HCT116 (cell line): ENCODE results near the gene PLCD3. TPM values are rescaled to one million over a fixed set of nuclear protein-coding genes. Genes with fewer than 3 reads are reported as not detected.

ENCODE experiments used
- ATAC-seq: fragments of 200-7000 bp; cut with Tn5 transposase; 2 replicates; pipeline ENCODE4 v1.9.1; 2020; ENCODE audit warnings: mild to moderate bottlenecking, moderate library complexity
- BruUV-seq: library from RNA; stranded (reverse); fragments of 400-500 nt; replicated peaks from 2 replicates; lab custom pipeline; 2021; lab: Mats Ljungman, UMichigan
- CTCF ChIA-PET: fragments of 300-600 bp; sonication (Branson Sonifier 250); formaldehyde crosslinking; loops from one replicate; lab custom pipeline; 2021; ENCODE audit warnings: antibody characterized with exemption; lab: Charles Lee
- POLR2A ChIA-PET: fragments of 300-600, 350-600 bp; sonication (Branson Sonifier 250); formaldehyde crosslinking; loops from one replicate; lab custom pipeline; 2021; ENCODE audit warnings: antibody characterized with exemption; lab: Charles Lee
- RAD21 ChIA-PET, 2 experiments: fragments of 300-600 bp; sonication (Branson Sonifier 250); formaldehyde crosslinking; loops; one replicate each; lab custom pipeline; 2023; ENCODE audit warnings: low total read pairs in 2 of 2; ENCODE audit not compliant: uncharacterized antibody in 2 of 2, unreplicated experiment in 2 of 2, low non-redundant PET in 1 of 2; lab: Charles Lee
- DNase-seq: peaks from one replicate; pipeline ENCODE4 v3.0.0-alpha.2; 2010; ENCODE audit warnings: low read depth, low spot score
- H2AFZ ChIP-seq: fragments of 200-600 bp; shearing (Covaris generic), sonication (generic); 2 replicates; pipeline ENCODE4 v1.6.1; 2017; ENCODE audit warnings: low read depth, mixed run types, mixed read lengths, antibody characterized with exemption, low read length; ENCODE audit not compliant: poor library complexity, severe bottlenecking
- H3K27ac ChIP-seq: 2 replicates; pipeline ENCODE4 v1.5.1; 2012; ENCODE audit warnings: low read depth, low read length
- H3K27me3 ChIP-seq: fragments of 200-600 bp; sonication (generic); 2 replicates; pipeline ENCODE4 v1.6.1; 2016; ENCODE audit warnings: mixed run types, low read length, mixed read lengths; ENCODE audit not compliant: insufficient read depth
- H3K36me3 ChIP-seq, 2 experiments: fragments of 200-500 bp in 1 of 2; fragments of 200-600 bp in 1 of 2; sonication (Bioruptor generic) in 1 of 2; sonication (generic) in 1 of 2; 2 replicates each; pipeline versions ENCODE4 v1.5.1 to v1.6.1; 2014 to 2016; ENCODE audit warnings: low read length in 2 of 2, inconsistent platforms in 1 of 2, mixed read lengths in 1 of 2, mixed run types in 1 of 2; ENCODE audit not compliant: insufficient read depth in 2 of 2, control insufficient read depth in 1 of 2
- H3K4me1 ChIP-seq, 2 experiments: fragments of 200-600 bp in 1 of 2; sonication (generic) in 1 of 2; 2 replicates each; pipeline versions ENCODE4 v1.5.1 to v1.6.1; 2012 to 2017; ENCODE audit warnings: low read length in 2 of 2, inconsistent platforms in 1 of 2, mild to moderate bottlenecking in 1 of 2, mixed read lengths in 1 of 2, mixed run types in 1 of 2, moderate library complexity in 1 of 2; ENCODE audit not compliant: insufficient read depth in 2 of 2, control insufficient read depth in 1 of 2
- H3K4me2 ChIP-seq: fragments of 200-600 bp; sonication (generic); 2 replicates; pipeline ENCODE4 v1.6.1; 2017; ENCODE audit warnings: mixed run types, low read length, mixed read lengths
- H3K4me3 ChIP-seq, 2 experiments: fragments of 200-600 bp in 1 of 2; sonication (generic) in 1 of 2; replicated peaks in 1 of 2; 2 replicates each; pipeline ENCODE4 v1.5.1; 2011 to 2016; ENCODE audit warnings: low read length in 2 of 2, control low read depth in 1 of 2, low read depth in 1 of 2, mild to moderate bottlenecking in 1 of 2, mixed read lengths in 1 of 2, mixed run types in 1 of 2
- H3K79me2 ChIP-seq: fragments of 200-600 bp; sonication (generic); 2 replicates; pipeline ENCODE4 v1.6.1; 2017; ENCODE audit warnings: mild to moderate bottlenecking, mixed run types, low read length, moderate library complexity, mixed read lengths; ENCODE audit not compliant: insufficient read depth
- H3K9ac ChIP-seq: fragments of 200-600 bp; sonication (generic); 2 replicates; pipeline ENCODE4 v1.6.1; 2016; ENCODE audit warnings: low read length, mixed read lengths
- H3K9me2 ChIP-seq: fragments of 200-600 bp; sonication (generic), shearing (Covaris generic); 2 replicates; pipeline ENCODE4 v1.6.1; 2017; ENCODE audit warnings: mixed run types, mild to moderate bottlenecking, moderate library complexity; ENCODE audit not compliant: insufficient read depth
- H3K9me3 ChIP-seq, 2 experiments: fragments of 200-500 bp in 1 of 2; fragments of 200-600 bp in 1 of 2; sonication (Bioruptor generic) in 1 of 2; sonication (generic) in 1 of 2; 2 replicates each; pipeline ENCODE4 v1.6.1; 2014 to 2017; ENCODE audit warnings: low read length in 2 of 2, mixed read lengths in 2 of 2, inconsistent platforms in 1 of 2, low read depth in 1 of 2, mild to moderate bottlenecking in 1 of 2, mixed run types in 1 of 2, moderate library complexity in 1 of 2; ENCODE audit not compliant: control insufficient read depth in 1 of 2, insufficient read depth in 1 of 2
- H4K20me1 ChIP-seq: fragments of 200-600 bp; sonication (generic), shearing (Covaris generic); 2 replicates; pipeline ENCODE4 v1.6.1; 2017; ENCODE audit warnings: mixed run types, mild to moderate bottlenecking, moderate library complexity; ENCODE audit not compliant: insufficient read depth
- CBX3 ChIP-seq: IDR thresholded peaks from 2 replicates; pipeline ENCODE4 v1.6.1; 2012; ENCODE audit warnings: low read depth
- CEBPB ChIP-seq: IDR thresholded peaks from 2 replicates; pipeline ENCODE4 v1.6.1; 2012; ENCODE audit warnings: low read depth
- CTCF ChIP-seq, 3 experiments: fragments of 200-600 bp in 1 of 3; sonication (generic) in 1 of 3; IDR thresholded peaks in 2 of 3; conservative IDR thresholded peaks in 1 of 3; 2 replicates each; pipeline ENCODE4 v1.5.1; 2012 to 2017; ENCODE audit warnings: low read depth in 2 of 3, low read length in 2 of 3, antibody characterized with exemption in 1 of 3, borderline replicate concordance in 1 of 3, control low read depth in 1 of 3, mild to moderate bottlenecking in 1 of 3, mixed read lengths in 1 of 3, mixed run types in 1 of 3, moderate library complexity in 1 of 3; ENCODE audit not compliant: insufficient read depth in 1 of 3
- EGR1 ChIP-seq: IDR thresholded peaks from 2 replicates; pipeline ENCODE4 v1.6.1; 2012; ENCODE audit warnings: low read depth
- EZH2phosphoT487 ChIP-seq: fragments of 200-600 bp; IDR thresholded peaks from 2 replicates; pipeline ENCODE4 v1.6.1; 2018; ENCODE audit warnings: antibody characterized with exemption, borderline replicate concordance
- JUND ChIP-seq: IDR thresholded peaks from 2 replicates; pipeline ENCODE4 v1.6.1; 2012
- POLR2AphosphoS5 ChIP-seq: IDR thresholded peaks from 2 replicates; pipeline ENCODE4 v1.6.1; 2011; ENCODE audit warnings: mild to moderate bottlenecking, low read depth, low read length, moderate library complexity
- RAD21 ChIP-seq: IDR thresholded peaks from 2 replicates; pipeline ENCODE4 v1.6.1; 2012; ENCODE audit warnings: low read depth, mild to moderate bottlenecking
- REST ChIP-seq: IDR thresholded peaks from 2 replicates; pipeline ENCODE4 v1.6.1; 2012; ENCODE audit warnings: low read depth
- SIN3A ChIP-seq: IDR thresholded peaks from 2 replicates; pipeline ENCODE4 v1.6.1; 2012; ENCODE audit warnings: low read depth
- SP1 ChIP-seq: IDR thresholded peaks from 2 replicates; pipeline ENCODE4 v1.6.1; 2012; ENCODE audit warnings: low read depth
- SRF ChIP-seq: IDR thresholded peaks from 2 replicates; pipeline ENCODE4 v1.6.1; 2012; ENCODE audit warnings: low read depth
- TCF7L2 ChIP-seq: IDR thresholded peaks from 2 replicates; pipeline ENCODE4 v1.7.0; 2011; ENCODE audit warnings: borderline replicate concordance, inconsistent platforms; ENCODE audit not compliant: insufficient read depth, insufficient read length; ENCODE audit errors: extremely low read depth
- YY1 ChIP-seq: IDR thresholded peaks from 2 replicates; pipeline ENCODE4 v1.6.1; 2011; ENCODE audit warnings: low read length, low read depth, moderate library complexity, mild to moderate bottlenecking; ENCODE audit not compliant: insufficient replicate concordance; ENCODE audit errors: extremely low read depth
- ZBTB33 ChIP-seq: IDR thresholded peaks from 2 replicates; pipeline ENCODE4 v1.6.1; 2011; ENCODE audit warnings: mild to moderate bottlenecking, low read length, moderate library complexity; ENCODE audit not compliant: insufficient replicate concordance; ENCODE audit errors: extremely low read depth
- ZFX ChIP-seq: fragments of 450-650 bp; IDR thresholded peaks from 2 replicates; pipeline ENCODE4 v1.6.1; 2017
- intact Hi-C: fragments of 100-400 bp; cut with micrococcal nuclease; formaldehyde crosslinking; loops from 2 replicates; pipeline ENCODE4 v1.10.0; 2022
- total RNA-seq: library from RNA; stranded (reverse); gene quantifications from one replicate; pipeline ENCODE4 v1.2.1, GENCODE V29; 2021; ENCODE audit not compliant: unreplicated experiment

The PLCD3 gene
- total RNA-seq, 1 experiment from 2014 or later, result 197 TPM

- ChIA-PET POLR2A (no interaction called here), RAD21 (no interaction called here), CTCF (interaction anchor here (1.4 kb wide), 1 partner anchor 12 kb away, joined by 3 read pairs; no protein-coding TSS in a partner anchor)
- H3K4me2 ChIP-seq, result no peak overlapping the region
- DNase-seq (no peak), ATAC-seq (no peak)
- no peaks in the 10 kb centered on the region for H3K9me2 ChIP-seq
- H3K27me3 ChIP-seq, result no peaks in the 10 kb centered on the region
- peaks cover 14% of the 10 kb centered on the region; the same call in 1 of the 2 replicates for H3K79me2 ChIP-seq
- no TSS peak for BruUV-seq
- H2AFZ ChIP-seq, result no peak overlapping the region
- TF ChIP-seq REST (no peak), EZH2phosphoT487 (no peak), RAD21 (no peak), CBX3 (no peak), EGR1 (no peak), ZBTB33 (no peak), CTCF (IDR thresholded peaks at IDR 0.05 in 2 of 3, conservative IDR thresholded peaks at IDR 0.05 in 1 of 3; ENCODE audit: borderline replicate concordance in 1 of 3, insufficient read depth in 1 of 3, low read depth in 2 of 3, low read length in 2 of 3) (no peak), JUND (no peak), SRF (no peak), SIN3A (no peak), YY1 (no peak), POLR2AphosphoS5 (no peak), SP1 (no peak), ZFX (no peak), TCF7L2 (no peak), CEBPB (no peak)
- TF ChIP-seq, all 23 proteins: peak for 0
- H3K36me3 ChIP-seq, result peaks cover 53 to 58% of the 10 kb centered on the region in 2 experiments
- H4K20me1 ChIP-seq, result peaks cover 4% of the 10 kb centered on the region; the same call in 1 of the 2 replicates
- peaks cover 3 to 14% of the 10 kb centered on the region in 2 experiments for H3K4me1 ChIP-seq
- no peaks in the 10 kb centered on the region for H3K9me3 ChIP-seq
- intact Hi-C loops, result no loop called here
- no peak overlapping the region for H3K27ac ChIP-seq
- H3K9ac ChIP-seq, result no peak overlapping the region
- no peak overlapping the region for H3K4me3 ChIP-seq
These were observed 44.8 kb downstream of the PLCD3 start for GRCh38 chr17:45087504-45087975.
